C4-2B (cell line): ENCODE measurements around the gene TMEM132E.

Experiments
- CTCF ChIP-seq: fragments of 450-650 bp; conservative IDR thresholded peaks from 2 replicates; pipeline ENCODE4 v1.5.1; 2017; ENCODE audit warnings: mild to moderate bottlenecking
- ZFX ChIP-seq: fragments of 450-650 bp; IDR thresholded peaks from 2 replicates; pipeline ENCODE4 v1.6.1; 2017

- TF ChIP-seq CTCF (no peak; the same call in 1 of the 2 replicates), ZFX (no peak)
These were observed 5.5 kb downstream of the TMEM132E start for GRCh38 chr17:34584805-34585416.
